Tibial nerve (tissue), 4 donors: ENCODE data around the gene MAPK6. TPM values are rescaled to one million over a fixed set of nuclear protein-coding genes. Genes with fewer than 3 reads are reported as not detected.

ENCODE experiments used
- DNase-seq, 2 donors: peaks; one replicate each; pipeline ENCODE4 v3.0.0-alpha.2; 2019; ENCODE audit warnings: low spot score in 2 of 2
- H3K27ac ChIP-seq, 4 donors: fragments of 200-600 bp; sonication (generic) in 3 of 4; one replicate each; pipeline ENCODE4 v1.5.1; 2017 to 2019; ENCODE audit warnings: mild to moderate bottlenecking in 1 of 4
- H3K27me3 ChIP-seq, 2 donors: fragments of 200-600 bp; sonication (generic) in 1 of 2; one replicate each; pipeline versions ENCODE4 v1.5.1 to v1.6.0; 2017 to 2019
- H3K36me3 ChIP-seq, 3 donors: fragments of 200-600 bp; sonication (generic); one replicate each; pipeline ENCODE4 v1.5.1; 2018 to 2019
- H3K4me1 ChIP-seq, 4 donors: fragments of 200-600 bp; sonication (generic) in 3 of 4; one replicate each; pipeline ENCODE4 v1.5.1; 2017 to 2019
- H3K4me3 ChIP-seq, 4 donors: fragments of 200-600 bp; sonication (generic) in 3 of 4; one replicate each; pipeline ENCODE4 v1.5.1; 2017 to 2019; ENCODE audit warnings: mild to moderate bottlenecking in 1 of 4, moderate library complexity in 1 of 4
- H3K9me3 ChIP-seq, 4 donors: fragments of 200-600 bp; sonication (generic) in 3 of 4; one replicate each; pipeline ENCODE4 v1.5.1; 2017 to 2019
- EP300 ChIP-seq, 2 donors: sonication (generic); formaldehyde crosslinking; IDR thresholded peaks; one replicate each; pipeline ENCODE4 v1.6.1; 2017; ENCODE audit warnings: antibody characterized with exemption in 2 of 2, mild to moderate bottlenecking in 1 of 2
- POLR2A ChIP-seq, 2 donors: fragments of 450-650 bp; IDR thresholded peaks; one replicate each; pipeline ENCODE4 v1.6.1; 2017; ENCODE audit warnings: antibody characterized with exemption in 2 of 2, mild to moderate bottlenecking in 2 of 2, moderate library complexity in 2 of 2
- WGBS, 2 donors: methylation state at CpG; one replicate each; pipeline ENCODE4 v1.1.5; 2018; 5-methylcytosine and 5-hydroxymethylcytosine counted together
- total RNA-seq, 4 donors: library from RNA; depleted of rRNA; stranded (reverse); fragments of >200 nt; gene quantifications; one replicate each; pipeline ENCODE4 v1.1.0, GENCODE V29; 2016
- TF ChIP-seq, protein P1 (sequence below), 5 experiments: fragments of 200-600 bp in 3 of 5; fragments of 450-650 bp in 2 of 5; sonication (generic) in 3 of 5; IDR thresholded peaks; one replicate each; pipeline ENCODE4 v1.5.1; 2016 to 2019; ENCODE audit warnings: antibody characterized with exemption in 5 of 5, mild to moderate bottlenecking in 3 of 5, moderate library complexity in 2 of 5

MAPK6 gene
- total RNA-seq, 4 donors from 2014 or later: 9.6 to 20.9 (median 16.5) TPM

DNA sequence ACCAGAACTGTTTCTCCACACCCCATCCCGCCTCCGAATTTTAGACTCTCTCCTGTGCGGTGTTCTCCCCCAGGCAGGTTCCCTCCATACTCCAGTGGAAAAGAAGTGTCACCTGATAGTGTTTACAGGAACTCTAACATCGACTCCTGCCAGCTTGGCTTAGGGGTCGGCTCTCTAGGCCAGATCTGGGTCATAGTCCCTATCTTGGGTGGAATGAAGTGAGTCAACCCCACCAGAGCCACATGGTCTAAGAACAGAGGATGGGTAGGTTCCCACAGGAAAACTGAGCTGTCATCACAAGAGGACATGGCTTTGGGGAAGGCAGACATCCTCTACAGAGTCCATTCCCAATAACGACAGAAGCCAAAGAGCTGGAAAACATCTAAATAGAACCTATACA is 87.6 kb downstream of the MAPK6 start:
- H3K36me3 ChIP-seq: no peaks in the 10 kb centered on the region
- H3K9me3 ChIP-seq: no peaks in the 10 kb centered on the region
- WGBS, 2 donors: 78 to 83% methylated on average over 6 of the region's 6 CpGs
- peaks cover 0 to 32% of the 10 kb centered on the region in 2 donors for H3K27me3 ChIP-seq
- TF ChIP-seq EP300 (IDR thresholded peaks at IDR 0.05) (no peak), POLR2A (IDR thresholded peaks at IDR 0.05) (no peak)
- TF ChIP-seq, protein P1, sequence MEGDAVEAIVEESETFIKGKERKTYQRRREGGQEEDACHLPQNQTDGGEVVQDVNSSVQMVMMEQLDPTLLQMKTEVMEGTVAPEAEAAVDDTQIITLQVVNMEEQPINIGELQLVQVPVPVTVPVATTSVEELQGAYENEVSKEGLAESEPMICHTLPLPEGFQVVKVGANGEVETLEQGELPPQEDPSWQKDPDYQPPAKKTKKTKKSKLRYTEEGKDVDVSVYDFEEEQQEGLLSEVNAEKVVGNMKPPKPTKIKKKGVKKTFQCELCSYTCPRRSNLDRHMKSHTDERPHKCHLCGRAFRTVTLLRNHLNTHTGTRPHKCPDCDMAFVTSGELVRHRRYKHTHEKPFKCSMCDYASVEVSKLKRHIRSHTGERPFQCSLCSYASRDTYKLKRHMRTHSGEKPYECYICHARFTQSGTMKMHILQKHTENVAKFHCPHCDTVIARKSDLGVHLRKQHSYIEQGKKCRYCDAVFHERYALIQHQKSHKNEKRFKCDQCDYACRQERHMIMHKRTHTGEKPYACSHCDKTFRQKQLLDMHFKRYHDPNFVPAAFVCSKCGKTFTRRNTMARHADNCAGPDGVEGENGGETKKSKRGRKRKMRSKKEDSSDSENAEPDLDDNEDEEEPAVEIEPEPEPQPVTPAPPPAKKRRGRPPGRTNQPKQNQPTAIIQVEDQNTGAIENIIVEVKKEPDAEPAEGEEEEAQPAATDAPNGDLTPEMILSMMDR (IDR thresholded peaks at IDR 0.05): no peak
- peaks cover 0 to 2% (median under 1%) of the 10 kb centered on the region in 4 donors for H3K4me1 ChIP-seq
- no peak overlapping the region for H3K4me3 ChIP-seq
- DNase-seq: no peak
- H3K27ac ChIP-seq: no peak overlapping the region

DNA sequence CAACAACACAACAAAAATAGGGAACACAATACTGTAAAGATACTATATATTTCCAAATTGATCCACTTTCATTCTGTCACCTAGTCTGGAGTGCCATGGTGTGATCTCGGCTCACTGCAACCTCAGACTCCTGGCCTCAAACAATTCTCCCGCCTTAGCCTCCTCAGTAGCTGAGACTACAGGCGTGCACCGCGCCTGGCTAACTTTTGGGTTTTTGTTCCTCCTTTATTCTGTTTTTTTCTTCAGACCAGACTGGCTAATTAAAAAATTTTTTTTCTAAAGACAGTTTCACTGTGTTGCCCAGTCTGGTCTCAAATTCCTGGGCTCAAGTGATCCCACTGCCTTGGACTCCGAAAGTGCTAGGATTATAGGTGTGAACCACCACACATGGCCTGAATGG is 88.2 kb downstream of the MAPK6 start:
- peaks cover 0 to 37% of the 10 kb centered on the region in 2 donors for H3K27me3 ChIP-seq
- H3K36me3 ChIP-seq: no peaks in the 10 kb centered on the region
- no peak overlapping the region for H3K4me3 ChIP-seq
- DNase-seq: no peak
- peaks cover 0 to 8% (median 5%) of the 10 kb centered on the region in 4 donors for H3K4me1 ChIP-seq
- H3K27ac ChIP-seq: no peak overlapping the region
- 94 to 95% methylated on average over 6 of the region's 6 CpGs for WGBS, 2 donors
- TF ChIP-seq EP300 (IDR thresholded peaks at IDR 0.05): no peak
- H3K9me3 ChIP-seq: no peaks in the 10 kb centered on the region

DNA sequence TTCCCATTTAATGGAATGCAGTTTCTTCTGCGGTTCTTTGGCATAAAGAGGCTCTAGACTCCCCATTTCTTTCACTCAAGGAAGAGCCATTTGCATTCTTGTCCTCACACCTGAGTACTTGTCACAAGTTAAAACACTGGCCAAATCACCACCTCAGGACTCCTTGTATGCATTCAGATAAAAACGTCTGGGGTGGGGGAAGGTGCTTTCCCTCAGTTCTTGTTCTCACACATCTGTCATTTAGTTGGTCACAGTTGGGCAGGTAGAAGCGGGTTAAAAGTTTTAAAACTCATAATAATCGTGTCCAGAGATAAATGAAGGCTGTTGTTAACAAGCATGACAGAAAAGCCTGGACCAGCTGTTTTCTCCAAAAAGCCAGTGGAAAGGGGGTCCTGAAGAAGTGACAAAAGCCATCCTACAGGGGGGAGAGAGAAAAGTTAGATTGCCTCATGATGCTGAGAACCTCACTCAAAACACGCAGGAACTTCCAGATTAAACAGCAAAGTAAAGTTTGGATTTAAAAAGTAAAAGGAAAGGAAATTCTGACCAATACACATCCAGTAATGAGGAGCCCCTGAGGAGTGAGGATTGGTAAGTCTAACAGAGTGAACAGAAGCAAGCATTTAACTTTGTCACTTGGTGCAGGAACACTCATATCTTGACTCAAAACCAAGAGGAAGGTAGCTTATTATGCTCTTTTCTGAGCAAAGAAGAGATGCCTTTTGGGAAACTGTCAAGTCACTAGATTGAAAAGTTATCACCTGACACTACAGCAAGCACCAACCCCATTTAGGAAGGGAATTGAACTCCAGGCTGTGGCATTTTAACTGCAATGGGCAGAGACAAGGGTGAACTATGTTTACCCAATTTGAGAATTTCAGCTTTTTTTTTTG is 90.8 kb downstream of the MAPK6 start:
- Histone ChIP-seq H3K36me3 (no peaks in the 10 kb centered on the region), H3K4me1 (peaks cover 0 to 13% (median 8%) of the 10 kb centered on the region in 4 donors), H3K4me3 (no peak overlapping the region), H3K27ac (no peak overlapping the region), H3K9me3 (no peaks in the 10 kb centered on the region), H3K27me3 (peaks cover 0 to 56% of the 10 kb centered on the region in 2 donors)
- WGBS, 2 donors: 61% methylated on average over 5 of the region's 5 CpGs
- no peak for DNase-seq
- TF ChIP-seq EP300 (IDR thresholded peaks at IDR 0.05) (no peak), POLR2A (IDR thresholded peaks at IDR 0.05) (no peak)
- TF ChIP-seq, protein P1 (IDR thresholded peaks at IDR 0.05): no peak

DNA sequence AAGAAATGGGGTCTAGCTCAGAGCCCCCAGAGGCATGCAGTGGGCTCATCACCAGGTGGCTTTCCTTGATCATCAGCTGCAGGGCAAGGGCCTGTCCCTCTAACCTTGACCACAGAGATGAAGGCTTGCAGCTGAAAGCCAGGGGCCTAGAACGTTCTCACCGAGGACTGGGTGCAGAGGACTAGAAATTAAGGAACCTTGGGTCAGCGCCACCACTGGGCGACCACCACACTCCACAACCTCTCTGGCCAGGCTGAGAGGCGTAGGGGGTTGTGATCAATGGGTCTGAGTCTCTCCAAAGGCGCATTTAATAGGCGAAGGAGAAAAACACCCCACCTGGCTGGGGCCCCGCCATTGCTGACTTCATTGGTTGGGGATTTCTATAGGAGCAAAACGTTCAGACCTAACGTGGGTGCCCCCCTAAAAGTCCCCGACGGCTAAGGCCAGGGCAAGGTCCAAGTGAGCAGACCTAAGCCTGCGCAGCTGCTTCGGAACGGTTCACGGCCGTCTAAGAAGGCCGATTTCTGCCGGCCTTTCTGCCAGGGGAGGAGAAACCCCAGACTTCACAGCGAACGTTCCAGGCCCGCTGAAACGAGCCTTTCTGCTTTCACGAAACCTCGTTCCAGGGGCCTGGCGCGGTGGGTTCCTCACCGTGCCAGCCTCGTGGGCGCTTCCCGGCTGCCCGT is 92.6 kb downstream of the MAPK6 start:
- DNase-seq: no peak
- H3K4me1 ChIP-seq: peaks cover 0 to 16% (median 8%) of the 10 kb centered on the region in 4 donors
- H3K9me3 ChIP-seq: no peaks in the 10 kb centered on the region
- TF ChIP-seq, protein P1 (IDR thresholded peaks at IDR 0.05): no peak
- WGBS, 2 donors: 67 to 69% methylated on average over 18 to 22 of the region's 32 CpGs
- H3K36me3 ChIP-seq: no peaks in the 10 kb centered on the region
- H3K27ac ChIP-seq: no peak overlapping the region
- H3K4me3 ChIP-seq: peak overlapping the region in 3 of 4 donors; percentile 25 to 51 (median 38)
- H3K27me3 ChIP-seq: peaks cover 0 to 56% of the 10 kb centered on the region in 2 donors

DNA sequence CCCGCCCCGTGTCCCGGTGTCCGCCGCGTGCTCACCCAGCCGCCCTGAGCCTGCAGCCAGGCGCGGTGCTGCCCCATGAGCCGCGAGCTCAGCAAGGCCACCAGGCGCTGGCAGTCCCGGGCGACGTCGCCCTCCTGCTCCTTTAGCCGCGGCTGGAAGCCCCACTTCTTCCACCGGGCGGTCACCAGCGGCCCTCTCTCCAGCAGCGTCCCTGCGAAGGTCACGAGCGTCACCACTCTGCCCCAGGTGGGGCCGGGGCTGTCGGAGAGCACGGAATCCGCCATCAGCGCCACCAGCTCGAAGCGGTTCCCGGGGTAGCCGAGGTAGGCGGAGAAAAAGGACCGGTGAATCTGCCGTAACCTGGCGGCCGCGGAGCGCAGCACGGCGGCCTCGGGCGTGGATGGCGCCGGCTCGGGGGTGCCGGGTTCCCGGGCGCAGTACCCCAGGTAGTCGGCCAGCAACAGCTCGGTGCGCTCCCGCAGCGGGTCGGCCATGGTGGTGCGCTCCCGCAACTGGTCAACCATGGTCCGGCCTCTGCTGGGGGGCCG is 93.3 kb downstream of the MAPK6 start:
- Histone ChIP-seq H3K9me3 (no peaks in the 10 kb centered on the region), H3K4me1 (peaks cover 0 to 17% (median 8%) of the 10 kb centered on the region in 4 donors), H3K27ac (no peak overlapping the region), H3K4me3 (peak overlapping the region in 3 of 4 donors; percentile 25 to 51 (median 38)), H3K36me3 (no peaks in the 10 kb centered on the region), H3K27me3 (peaks cover 0 to 56% of the 10 kb centered on the region in 2 donors)
- 9% methylated on average over 19 of the region's 61 CpGs; no CpG with 5 or more reads in 1 of the 2 donors for WGBS, 2 donors
- no peak for DNase-seq
- TF ChIP-seq, protein P1 (IDR thresholded peaks at IDR 0.05): no peak
- TF ChIP-seq POLR2A (IDR thresholded peaks at IDR 0.05): no peak
- no peak for TF ChIP-seq EP300 (IDR thresholded peaks at IDR 0.05)
